MM.1S (cell line): ENCODE measurements around the gene TLCD1.

Experiments
- EZH2 ChIP-seq: fragments of 300-600 bp; sonication (generic); optimal IDR thresholded peaks from 2 replicates; pipeline ENCODE3; 2017; ENCODE audit warnings: low read depth, mild to moderate bottlenecking, antibody characterized with exemption, low read length, mixed read lengths
- EZH2phosphoT487 ChIP-seq: fragments of 300-600 bp; sonication (generic); IDR thresholded peaks from 2 replicates; pipeline ENCODE4 v1.6.1; 2018; ENCODE audit warnings: antibody characterized with exemption, low read length
- TF ChIP-seq, protein P1 (sequence below): fragments of 300-600 bp; sonication (generic); IDR thresholded peaks from 2 replicates; pipeline ENCODE4 v1.5.1; 2016; ENCODE audit warnings: antibody characterized with exemption, low read length, mixed read lengths

DNA sequence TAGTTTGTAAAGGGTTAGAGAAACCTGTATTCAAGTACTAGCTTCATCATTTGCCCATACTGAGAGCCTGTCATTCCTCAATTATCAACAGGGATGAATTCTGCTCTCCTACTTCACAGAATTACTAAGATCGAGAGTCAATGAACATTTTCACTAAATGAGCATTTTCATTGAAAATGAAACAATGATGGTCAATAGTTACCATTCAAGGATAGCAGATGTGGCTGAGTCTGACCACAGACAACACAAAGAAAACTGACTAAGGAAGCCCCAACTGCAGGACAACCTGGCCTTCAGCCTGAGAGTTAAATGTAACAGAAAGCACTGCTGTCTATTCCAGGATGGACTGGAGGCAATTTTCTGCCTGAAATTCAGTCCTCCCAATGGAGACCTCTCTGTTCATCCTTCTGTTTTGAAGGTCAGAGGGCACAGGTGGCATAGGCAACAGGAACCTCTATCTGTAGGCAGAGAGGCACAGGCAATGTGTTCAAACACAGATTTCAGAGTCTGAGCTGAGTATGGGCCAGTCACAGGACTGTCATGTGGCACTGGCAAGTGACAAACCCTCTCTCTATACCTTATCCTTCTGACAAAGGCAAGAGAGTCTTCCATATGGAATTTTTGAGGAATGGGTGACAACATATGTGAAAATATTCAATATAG lies 37.2 kb upstream of the TLCD1 start:
- TF ChIP-seq, protein P1, sequence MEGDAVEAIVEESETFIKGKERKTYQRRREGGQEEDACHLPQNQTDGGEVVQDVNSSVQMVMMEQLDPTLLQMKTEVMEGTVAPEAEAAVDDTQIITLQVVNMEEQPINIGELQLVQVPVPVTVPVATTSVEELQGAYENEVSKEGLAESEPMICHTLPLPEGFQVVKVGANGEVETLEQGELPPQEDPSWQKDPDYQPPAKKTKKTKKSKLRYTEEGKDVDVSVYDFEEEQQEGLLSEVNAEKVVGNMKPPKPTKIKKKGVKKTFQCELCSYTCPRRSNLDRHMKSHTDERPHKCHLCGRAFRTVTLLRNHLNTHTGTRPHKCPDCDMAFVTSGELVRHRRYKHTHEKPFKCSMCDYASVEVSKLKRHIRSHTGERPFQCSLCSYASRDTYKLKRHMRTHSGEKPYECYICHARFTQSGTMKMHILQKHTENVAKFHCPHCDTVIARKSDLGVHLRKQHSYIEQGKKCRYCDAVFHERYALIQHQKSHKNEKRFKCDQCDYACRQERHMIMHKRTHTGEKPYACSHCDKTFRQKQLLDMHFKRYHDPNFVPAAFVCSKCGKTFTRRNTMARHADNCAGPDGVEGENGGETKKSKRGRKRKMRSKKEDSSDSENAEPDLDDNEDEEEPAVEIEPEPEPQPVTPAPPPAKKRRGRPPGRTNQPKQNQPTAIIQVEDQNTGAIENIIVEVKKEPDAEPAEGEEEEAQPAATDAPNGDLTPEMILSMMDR = no peak
- no peak for TF ChIP-seq EZH2phosphoT487
- TF ChIP-seq EZH2 = no peak
